GM23338 (cell line): ENCODE measurements around the gene OSBPL3. TPM values are rescaled to one million over a fixed set of nuclear protein-coding genes. Genes with fewer than 3 reads are reported as not detected.

Experiments used
- ATAC-seq: fragments of 200-7000 bp; cut with Tn5 transposase; 3 replicates; pipeline ENCODE4 v1.9.1; 2020
- DNase-seq: peaks from one replicate; pipeline ENCODE4 v3.0.0-alpha.2; 2015; ENCODE audit warnings: low spot score
- H2AFZ ChIP-seq: fragments of 200-600 bp; sonication (generic); 2 replicates; pipeline ENCODE4 v1.8.0; 2016; ENCODE audit warnings: antibody characterized with exemption, mild to moderate bottlenecking, moderate library complexity
- H3F3A ChIP-seq: fragments of 200-600 bp; sonication (generic); replicated peaks from 2 replicates; pipeline ENCODE4 v1.8.0; 2017; ENCODE audit warnings: antibody characterized with exemption, mixed run types, low read depth
- H3K27ac ChIP-seq: fragments of 200-600 bp; sonication (generic); 2 replicates; pipeline ENCODE4 v1.6.1; 2016; ENCODE audit warnings: low read depth
- H3K27me3 ChIP-seq: fragments of 200-600 bp; sonication (generic); 2 replicates; pipeline ENCODE4 v1.8.0; 2016; ENCODE audit warnings: mild to moderate bottlenecking, mixed run types, moderate library complexity; ENCODE audit not compliant: insufficient read depth
- H3K36me3 ChIP-seq: fragments of 200-600 bp; sonication (generic); 2 replicates; pipeline ENCODE4 v1.8.0; 2016; ENCODE audit warnings: mild to moderate bottlenecking; ENCODE audit not compliant: insufficient read depth
- H3K4me1 ChIP-seq: fragments of 200-600 bp; sonication (generic); 2 replicates; pipeline ENCODE4 v1.8.0; 2016; ENCODE audit warnings: mild to moderate bottlenecking, moderate library complexity; ENCODE audit not compliant: insufficient read depth
- H3K4me2 ChIP-seq: fragments of 200-600 bp; sonication (generic); 2 replicates; pipeline ENCODE4 v1.7.1; 2017; ENCODE audit warnings: mixed run types
- H3K4me3 ChIP-seq: fragments of 200-600 bp; sonication (generic); 2 replicates; pipeline ENCODE4 v1.6.1; 2016; ENCODE audit warnings: mixed run types
- H3K79me2 ChIP-seq: fragments of 200-600 bp; sonication (generic); replicated peaks from 2 replicates; pipeline ENCODE4 v1.8.0; 2017; ENCODE audit warnings: mild to moderate bottlenecking; ENCODE audit not compliant: insufficient read depth
- H3K9me2 ChIP-seq: fragments of 200-600 bp; sonication (generic); 2 replicates; pipeline ENCODE4 v1.8.0; 2017; ENCODE audit not compliant: insufficient read depth
- H4K20me1 ChIP-seq: fragments of 200-600 bp; sonication (generic); replicated peaks from 2 replicates; pipeline ENCODE4 v1.8.0; 2017; ENCODE audit warnings: mild to moderate bottlenecking; ENCODE audit not compliant: insufficient read depth
- H3K27ac Mint-ChIP-seq: 2 replicates; pipeline ENCODE4 v1.8.0; 2020; ENCODE audit warnings: inconsistent platforms, mild to moderate bottlenecking, moderate library complexity, mixed read lengths
- H3K27me3 Mint-ChIP-seq: 3 replicates; pipeline ENCODE4 v1.8.0; 2022; ENCODE audit warnings: low read depth, mild to moderate bottlenecking, moderate library complexity, mixed read lengths, inconsistent platforms; ENCODE audit not compliant: insufficient read depth, poor library complexity
- H3K36me3 Mint-ChIP-seq: 3 replicates; pipeline ENCODE4 v1.8.0; 2021; ENCODE audit warnings: low read depth, mild to moderate bottlenecking, inconsistent platforms, moderate library complexity, mixed read lengths
- H3K4me1 Mint-ChIP-seq: 3 replicates; pipeline ENCODE4 v1.8.0; 2020; ENCODE audit warnings: mild to moderate bottlenecking, inconsistent platforms, mixed read lengths
- H3K4me3 Mint-ChIP-seq: 3 replicates; pipeline ENCODE4 v1.8.0; 2021; ENCODE audit warnings: moderate library complexity, mild to moderate bottlenecking, inconsistent platforms, mixed read lengths
- H3K9me3 Mint-ChIP-seq: 3 replicates; pipeline ENCODE4 v1.8.0; 2020; ENCODE audit warnings: moderate library complexity, mild to moderate bottlenecking, inconsistent platforms, mixed read lengths
- CTCF ChIP-seq, 2 experiments: fragments of 200-600 bp in 1 of 2; sonication (generic) in 1 of 2; conservative IDR thresholded peaks; 2 replicates each; pipeline versions ENCODE4 v1.5.1 to v1.6.1; 2016 to 2017; ENCODE audit warnings: antibody characterized with exemption in 2 of 2, low read depth in 2 of 2, mild to moderate bottlenecking in 2 of 2, moderate library complexity in 1 of 2
- ETS1 ChIP-seq: IDR thresholded peaks from 2 replicates; pipeline ENCODE4 v1.6.1; 2016; ENCODE audit warnings: antibody characterized with exemption
- EZH2 ChIP-seq: fragments of 200-600 bp; sonication (generic); IDR thresholded peaks from one replicate; pipeline ENCODE4 v1.8.0; 2017; ENCODE audit warnings: antibody characterized with exemption, mild to moderate bottlenecking, low read depth; ENCODE audit not compliant: unreplicated experiment
- EZH2phosphoT487 ChIP-seq: fragments of 200-600 bp; sonication (generic); IDR thresholded peaks from one replicate; pipeline ENCODE4 v1.8.1; 2018; ENCODE audit warnings: antibody characterized with exemption; ENCODE audit not compliant: unreplicated experiment
- JUNB ChIP-seq: IDR thresholded peaks from one replicate; pipeline ENCODE4 v1.6.1; 2016; ENCODE audit warnings: antibody characterized with exemption; ENCODE audit not compliant: unreplicated experiment
- NANOG ChIP-seq: IDR thresholded peaks from 2 replicates; pipeline ENCODE4 v1.6.1; 2016; ENCODE audit warnings: antibody characterized with exemption, borderline replicate concordance
- POLR2AphosphoS5 ChIP-seq: IDR thresholded peaks from 2 replicates; pipeline ENCODE4 v1.6.1; 2016; ENCODE audit warnings: antibody characterized with exemption, low read depth
- STAT1 ChIP-seq: IDR thresholded peaks from one replicate; pipeline ENCODE4 v1.6.1; 2016; ENCODE audit warnings: antibody characterized with exemption; ENCODE audit not compliant: unreplicated experiment
- ZNF114 ChIP-seq: fragments of 250-450 bp; sonication (Bioruptor Pico); IDR thresholded peaks from 2 replicates; pipeline ENCODE4 v1.5.0; 2020; ENCODE audit warnings: mild to moderate bottlenecking, moderate library complexity
- ZNF331 ChIP-seq: fragments of 250-450 bp; sonication (Bioruptor Pico); IDR thresholded peaks from 2 replicates; pipeline ENCODE4 v1.5.0; 2020; ENCODE audit warnings: low read depth, mild to moderate bottlenecking, moderate library complexity
- ZNF462 ChIP-seq: fragments of 250-450 bp; sonication (Bioruptor Pico); IDR thresholded peaks from 2 replicates; pipeline ENCODE4 v1.5.0; 2020; ENCODE audit warnings: mild to moderate bottlenecking, moderate library complexity
- polyA plus RNA-seq: library from polyadenylated mRNA; unstranded; fragments of >200 nt; fragmentation: Nextera tagmentation; extraction: Ambion mirVana; gene quantifications from 2 replicates; pipeline ENCODE4 v1.2.1, GENCODE V29; 2016
- total RNA-seq: library from RNA; depleted of rRNA; stranded (reverse); fragments of >200 nt; shearing (Covaris generic); gene quantifications from 2 replicates; pipeline ENCODE4 v1.2.3, GENCODE V29; 2014

Gene OSBPL3
- total and polyA plus RNA-seq, 2 experiments from 2014 or later, result 7.2 to 15.7 TPM

GRCh38 chr7:24924375-24924774, 55.6 kb downstream of the OSBPL3 start:
- Histone ChIP-seq H3K27me3 (no peaks in the 10 kb centered on the region), H3F3A (no peaks in the 10 kb centered on the region), H3K9me2 (no peaks in the 10 kb centered on the region), H3K4me1 (peaks cover 9% of the 10 kb centered on the region), H4K20me1 (no peaks in the 10 kb centered on the region), H3K79me2 (0 out of 2 replicates have a peak, but pooled peaks cover 5% of the 10 kb centered on the region), H3K4me2 (no peak overlapping the region), H3K4me3 (no peak overlapping the region), H3K27ac (no peak overlapping the region), H2AFZ (no peak overlapping the region), H3K36me3 (no peaks in the 10 kb centered on the region)
- Mint-ChIP-seq H3K4me3 (no peak overlapping the region), H3K4me1 (peaks cover 32% of the 10 kb centered on the region), H3K27ac (no peak overlapping the region), H3K9me3 (no peaks in the 10 kb centered on the region), H3K36me3 (no peaks in the 10 kb centered on the region), H3K27me3 (no peaks in the 10 kb centered on the region)
- TF ChIP-seq ZNF114 (CRISPR knock-in tag) (no peak), EZH2 (no peak), ZNF331 (no peak), STAT1 (no peak), NANOG (no peak), EZH2phosphoT487 (no peak), JUNB (no peak), CTCF (conservative IDR thresholded peaks at IDR 0.05; ENCODE audit: low read depth in 2 of 2) (no peak), ETS1 (no peak), ZNF462 (CRISPR knock-in tag) (no peak), POLR2AphosphoS5 (no peak)
- ATAC-seq (no peak), DNase-seq (no peak)
